ENCODE results near the gene SAMD7.

- TF ChIP-seq POLR2AphosphoS5 (IDR thresholded peaks at IDR 0.05; ENCODE audit: low read depth, low read length), result no peak
- TF ChIP-seq CTCF (IDR thresholded peaks at IDR 0.05), result no peak
- no peak for TF ChIP-seq REST (IDR thresholded peaks at IDR 0.05; ENCODE audit: insufficient read depth in 1 of 2, low read depth in 2 of 2, low read length in 1 of 2)
Observed at GRCh38 chr3:169946336-169946735, 35.0 kb downstream of the SAMD7 start.
